Skeletal muscle satellite cell (primary cell): ENCODE measurements around the gene ABCB11.

Source experiments
- H3K27me3 ChIP-seq: 2 replicates; pipeline ENCODE4 v1.7.0; 2013; ENCODE audit warnings: low read length; ENCODE audit not compliant: control insufficient read depth, insufficient read depth
- H3K36me3 ChIP-seq: 2 replicates; pipeline ENCODE4 v1.7.0; 2013; ENCODE audit warnings: mild to moderate bottlenecking, control low read depth, low read length; ENCODE audit not compliant: insufficient read depth
- H3K4me1 ChIP-seq: 2 replicates; pipeline ENCODE4 v1.7.0; 2013; ENCODE audit warnings: low read length; ENCODE audit not compliant: control insufficient read depth, insufficient read depth
- H3K4me2 ChIP-seq: 2 replicates; pipeline ENCODE4 v1.7.0; 2013; ENCODE audit warnings: mild to moderate bottlenecking, low read length
- H3K4me3 ChIP-seq: 2 replicates; pipeline ENCODE4 v1.7.0; 2013; ENCODE audit warnings: low read length
- H3K9ac ChIP-seq: 2 replicates; pipeline ENCODE4 v1.7.0; 2013; ENCODE audit warnings: mild to moderate bottlenecking, low read depth, low read length, moderate library complexity
- H3K9me3 ChIP-seq: replicated peaks from 2 replicates; pipeline ENCODE4 v1.7.0; 2013; ENCODE audit warnings: mild to moderate bottlenecking, control low read depth, low read length

ABCB11 gene

GRCh38 chr2:168961450-168962229, 69.5 kb downstream of the ABCB11 start:
- no peaks in the 10 kb centered on the region for H3K36me3 ChIP-seq
- no peak overlapping the region for H3K4me2 ChIP-seq
- no peaks in the 10 kb centered on the region for H3K27me3 ChIP-seq
- H3K9ac ChIP-seq: peak overlapping the region; percentile 20
- H3K4me3 ChIP-seq: no peak overlapping the region
- H3K4me1 ChIP-seq: peaks cover 4% of the 10 kb centered on the region
- H3K9me3 ChIP-seq: no peaks in the 10 kb centered on the region

- no peaks in the 10 kb centered on the region for H3K4me1 ChIP-seq
- no peak overlapping the region for H3K9ac ChIP-seq
- H3K4me2 ChIP-seq: no peak overlapping the region
- H3K4me3 ChIP-seq: no peak overlapping the region
- H3K27me3 ChIP-seq: no peaks in the 10 kb centered on the region
- no peaks in the 10 kb centered on the region for H3K36me3 ChIP-seq
- no peaks in the 10 kb centered on the region for H3K9me3 ChIP-seq
These were observed 74.7 kb downstream of the ABCB11 start for GRCh38 chr2:168956392-168956791.

GRCh38 chr2:168955321-168955720, 75.8 kb downstream of the ABCB11 start:
- Histone ChIP-seq H3K27me3 (no peaks in the 10 kb centered on the region), H3K9me3 (no peaks in the 10 kb centered on the region), H3K36me3 (no peaks in the 10 kb centered on the region), H3K4me3 (no peak overlapping the region), H3K9ac (no peak overlapping the region), H3K4me1 (no peaks in the 10 kb centered on the region), H3K4me2 (no peak overlapping the region)

- H3K36me3 ChIP-seq: no peaks in the 10 kb centered on the region
- no peak overlapping the region for H3K4me2 ChIP-seq
- H3K4me1 ChIP-seq: no peaks in the 10 kb centered on the region
- H3K9ac ChIP-seq: no peak overlapping the region
- no peaks in the 10 kb centered on the region for H3K27me3 ChIP-seq
- H3K4me3 ChIP-seq: no peak overlapping the region
- no peaks in the 10 kb centered on the region for H3K9me3 ChIP-seq
These were observed 76.9 kb downstream of the ABCB11 start for GRCh38 chr2:168954256-168954655.

GRCh38 chr2:168952424-168952823, 78.7 kb downstream of the ABCB11 start:
- no peaks in the 10 kb centered on the region for H3K9me3 ChIP-seq
- no peaks in the 10 kb centered on the region for H3K36me3 ChIP-seq
- H3K9ac ChIP-seq: no peak overlapping the region
- no peak overlapping the region for H3K4me3 ChIP-seq
- H3K27me3 ChIP-seq: no peaks in the 10 kb centered on the region
- no peak overlapping the region for H3K4me2 ChIP-seq
- H3K4me1 ChIP-seq: no peaks in the 10 kb centered on the region

GRCh38 chr2:168951871-168952270, 79.3 kb downstream of the ABCB11 start:
- Histone ChIP-seq H3K9ac (no peak overlapping the region), H3K4me2 (no peak overlapping the region), H3K27me3 (no peaks in the 10 kb centered on the region)

GRCh38 chr2:168949324-168949723, 81.8 kb downstream of the ABCB11 start:
- Histone ChIP-seq H3K27me3 (no peaks in the 10 kb centered on the region), H3K4me3 (no peak overlapping the region), H3K9ac (no peak overlapping the region), H3K36me3 (no peaks in the 10 kb centered on the region), H3K9me3 (no peaks in the 10 kb centered on the region), H3K4me2 (no peak overlapping the region), H3K4me1 (no peaks in the 10 kb centered on the region)

More at GRCh38 chr2:168951871-168952270, 79.3 kb downstream of the ABCB11 start:
- no peaks in the 10 kb centered on the region for H3K36me3 ChIP-seq
- no peak overlapping the region for H3K4me3 ChIP-seq
- H3K9me3 ChIP-seq: no peaks in the 10 kb centered on the region
- H3K4me1 ChIP-seq: no peaks in the 10 kb centered on the region

- H3K9ac ChIP-seq: no peak overlapping the region
- no peaks in the 10 kb centered on the region for H3K27me3 ChIP-seq
- no peak overlapping the region for H3K4me3 ChIP-seq
- H3K36me3 ChIP-seq: no peaks in the 10 kb centered on the region
- no peak overlapping the region for H3K4me2 ChIP-seq
- no peaks in the 10 kb centered on the region for H3K4me1 ChIP-seq
- no peaks in the 10 kb centered on the region for H3K9me3 ChIP-seq
These were observed 82.4 kb downstream of the ABCB11 start for GRCh38 chr2:168948621-168949212.

GRCh38 chr2:168945508-168945907, 85.6 kb downstream of the ABCB11 start:
- Histone ChIP-seq H3K4me2 (no peak overlapping the region), H3K4me1 (no peaks in the 10 kb centered on the region), H3K9ac (no peak overlapping the region), H3K36me3 (no peaks in the 10 kb centered on the region), H3K9me3 (no peaks in the 10 kb centered on the region), H3K27me3 (no peaks in the 10 kb centered on the region), H3K4me3 (no peak overlapping the region)

GRCh38 chr2:168944065-168944464, 87.1 kb downstream of the ABCB11 start:
- H3K9me3 ChIP-seq: no peaks in the 10 kb centered on the region
- no peak overlapping the region for H3K4me3 ChIP-seq
- H3K9ac ChIP-seq: no peak overlapping the region
- no peak overlapping the region for H3K4me2 ChIP-seq
- no peaks in the 10 kb centered on the region for H3K36me3 ChIP-seq
- H3K4me1 ChIP-seq: no peaks in the 10 kb centered on the region
- H3K27me3 ChIP-seq: no peaks in the 10 kb centered on the region

- H3K4me3 ChIP-seq: no peak overlapping the region
- H3K4me2 ChIP-seq: no peak overlapping the region
- no peaks in the 10 kb centered on the region for H3K36me3 ChIP-seq
- peaks cover 8% of the 10 kb centered on the region for H3K4me1 ChIP-seq
- no peaks in the 10 kb centered on the region for H3K9me3 ChIP-seq
- H3K9ac ChIP-seq: no peak overlapping the region
- no peaks in the 10 kb centered on the region for H3K27me3 ChIP-seq
These were observed 89.8 kb downstream of the ABCB11 start for GRCh38 chr2:168941297-168941696.

- no peaks in the 10 kb centered on the region for H3K27me3 ChIP-seq
- no peaks in the 10 kb centered on the region for H3K36me3 ChIP-seq
- no peak overlapping the region for H3K4me2 ChIP-seq
- peaks cover 20% of the 10 kb centered on the region for H3K4me1 ChIP-seq
- H3K9ac ChIP-seq: no peak overlapping the region
- H3K9me3 ChIP-seq: no peaks in the 10 kb centered on the region
- H3K4me3 ChIP-seq: no peak overlapping the region
These were observed 91.2 kb downstream of the ABCB11 start for GRCh38 chr2:168939918-168940317.
